Nucleus accumbens (tissue), 56 donors: Measurements from ENCODE around the gene KRTAP12-4.
"Not testable (repeated sequence)": the region's sequence is repeated elsewhere in the genome, so short reads cannot be mapped to it uniquely, and the experiment has no call there.

Experiments used
- DNase-seq, 56 donors: peaks; one replicate each; lab custom pipeline; 2025; lab: John Stamatoyannopoulos, UW

Gene KRTAP12-4

GRCh38 chr21:44654576-44655175, at the start of gene KRTAP12-4:
Gene KRTAP12-4 (minus strand): TSS chr21:44654659. CDS start chr21:44654614, 45 bp downstream.
- no peak for DNase-seq

GRCh38 chr21:44703731-44704635, 49.5 kb upstream of the KRTAP12-4 start:
- no peak for DNase-seq

GRCh38 chr21:44702973-44703730, 48.7 kb upstream of the KRTAP12-4 start:
- DNase-seq, result no peak

- DNase-seq, result no peak
Observed at GRCh38 chr21:44702111-44702972, 47.9 kb upstream of the KRTAP12-4 start.

GRCh38 chr21:44701541-44701940, 47.1 kb upstream of the KRTAP12-4 start:
- no peak for DNase-seq

GRCh38 chr21:44701023-44701400, 46.6 kb upstream of the KRTAP12-4 start:
- no peak for DNase-seq

- DNase-seq, result no peak
Observed at GRCh38 chr21:44700101-44701022, 45.9 kb upstream of the KRTAP12-4 start.

GRCh38 chr21:44699502-44700001, 45.1 kb upstream of the KRTAP12-4 start:
- DNase-seq, result no peak

- no peak for DNase-seq
Observed at GRCh38 chr21:44697811-44698734, 43.6 kb upstream of the KRTAP12-4 start.

- not testable (repeated sequence) for DNase-seq
Observed at GRCh38 chr21:44697172-44697810, 42.8 kb upstream of the KRTAP12-4 start, which contains the start of gene KRTAP10-12. Gene KRTAP10-12 (plus strand): TSS chr21:44697172. CDS start chr21:44697202, 30 bp downstream.

GRCh38 chr21:44696572-44696971, 42.1 kb upstream of the KRTAP12-4 start:
- no peak for DNase-seq

- DNase-seq, result no peak
Observed at GRCh38 chr21:44695641-44696040, 41.2 kb upstream of the KRTAP12-4 start.

- no peak for DNase-seq
Observed at GRCh38 chr21:44695184-44695583, 40.7 kb upstream of the KRTAP12-4 start.

- no peak for DNase-seq
Observed at GRCh38 chr21:44694776-44695175, 40.3 kb upstream of the KRTAP12-4 start.

- DNase-seq, result no peak
Observed at GRCh38 chr21:44692798-44693512, 38.5 kb upstream of the KRTAP12-4 start.

GRCh38 chr21:44691686-44692085, 37.2 kb upstream of the KRTAP12-4 start:
- DNase-seq, result no peak
